OCI-LY7 (cell line): ENCODE measurements around the gene RRM2. TPM values are rescaled to one million over a fixed set of nuclear protein-coding genes. Genes with fewer than 3 reads are reported as not detected.

ENCODE experiments used
- BruUV-seq: library from RNA; stranded (reverse); fragments of 400-500 nt; replicated peaks from 2 replicates; lab custom pipeline; 2021; lab: Mats Ljungman, UMichigan
- CTCF ChIA-PET: fragments of 300-600 bp; sonication (Branson Sonifier 250); formaldehyde crosslinking; loops from one replicate; lab custom pipeline; 2022; ENCODE audit warnings: antibody characterized with exemption; ENCODE audit not compliant: unreplicated experiment; lab: Charles Lee
- POLR2A ChIA-PET: fragments of 300-600 bp; sonication (Branson Sonifier 250); formaldehyde crosslinking; loops from one replicate; lab custom pipeline; 2022; ENCODE audit warnings: antibody characterized with exemption; lab: Charles Lee
- DNase-seq: peaks from one replicate; pipeline ENCODE4 v3.0.0-alpha.2; 2015; ENCODE audit warnings: low spot score
- H2AFZ ChIP-seq: fragments of 200-600 bp; sonication (generic), shearing (Covaris generic); 2 replicates; pipeline ENCODE4 v1.6.1; 2014; ENCODE audit warnings: mild to moderate bottlenecking, antibody characterized with exemption, low read length, moderate library complexity
- H3K27ac ChIP-seq: fragments of 200-600 bp; sonication (generic); 2 replicates; pipeline ENCODE4 v1.5.1; 2014; ENCODE audit warnings: mixed run types, low read depth, mild to moderate bottlenecking, moderate library complexity, low read length, inconsistent platforms; ENCODE audit not compliant: poor library complexity, severe bottlenecking
- H3K36me3 ChIP-seq: fragments of 200-600 bp; sonication (generic); 2 replicates; pipeline ENCODE4 v1.6.1; 2014; ENCODE audit warnings: mild to moderate bottlenecking, antibody characterized with exemption, low read length, moderate library complexity, mixed read lengths; ENCODE audit not compliant: insufficient read depth
- H3K4me1 ChIP-seq: fragments of 200-600 bp; sonication (generic); 2 replicates; pipeline ENCODE4 v1.5.1; 2014; ENCODE audit warnings: mild to moderate bottlenecking, low read length; ENCODE audit not compliant: insufficient read depth, poor library complexity, severe bottlenecking
- H3K4me2 ChIP-seq: fragments of 200-600 bp; sonication (generic); 2 replicates; pipeline ENCODE4 v1.6.1; 2014; ENCODE audit warnings: mild to moderate bottlenecking, low read length
- H3K4me3 ChIP-seq: fragments of 200-600 bp; sonication (generic); 2 replicates; pipeline ENCODE4 v1.5.1; 2014; ENCODE audit warnings: mild to moderate bottlenecking, low read depth, low read length; ENCODE audit not compliant: poor library complexity, severe bottlenecking
- H3K79me2 ChIP-seq: fragments of 200-600 bp; sonication (generic); 2 replicates; pipeline ENCODE4 v1.6.1; 2016; ENCODE audit warnings: low read depth, mild to moderate bottlenecking, low read length, moderate library complexity, mixed read lengths; ENCODE audit not compliant: insufficient read depth
- H3K9me2 ChIP-seq: fragments of 200-600 bp; sonication (generic); 2 replicates; pipeline ENCODE4 v1.6.1; 2016; ENCODE audit warnings: mild to moderate bottlenecking, low read length, mixed read lengths; ENCODE audit not compliant: insufficient read depth
- H3K9me3 ChIP-seq: fragments of 200-600 bp; sonication (generic); 2 replicates; pipeline ENCODE4 v1.6.1; 2014; ENCODE audit warnings: mild to moderate bottlenecking, mixed run types, low read length, mixed read lengths
- H4K20me1 ChIP-seq: fragments of 200-600 bp; sonication (generic); 2 replicates; pipeline ENCODE4 v1.6.1; 2014; ENCODE audit warnings: mild to moderate bottlenecking, antibody characterized with exemption, low read length, moderate library complexity, mixed read lengths; ENCODE audit not compliant: insufficient read depth
- CTCF ChIP-seq: fragments of 200-600 bp; sonication (generic); conservative IDR thresholded peaks from 2 replicates; pipeline ENCODE4 v1.5.1; 2014; ENCODE audit warnings: mild to moderate bottlenecking, antibody characterized with exemption, low read length, moderate library complexity, mixed read lengths
- EZH2phosphoT487 ChIP-seq: fragments of 200-600 bp; sonication (generic); IDR thresholded peaks from 2 replicates; pipeline ENCODE4 v1.6.1; 2018; ENCODE audit warnings: low read depth, borderline replicate concordance, mild to moderate bottlenecking, mixed run types, antibody characterized with exemption, low read length, moderate library complexity, mixed read lengths
- intact Hi-C: fragments of 100-400 bp; cut with micrococcal nuclease; formaldehyde crosslinking; loops from one replicate; pipeline ENCODE4 v1.10.0; 2022; ENCODE audit not compliant: unreplicated experiment
- total RNA-seq, 2 experiments: library from RNA; depleted of rRNA in 1 of 2; stranded (reverse); fragments of >200 nt in 1 of 2; shearing (Covaris generic) in 1 of 2; gene quantifications; 2 replicates each; pipeline ENCODE4 v1.2.3, GENCODE V29; 2014 to 2022

The RRM2 gene
- total RNA-seq, 2 experiments from 2014 or later: 222 to 324 TPM

- no peaks in the 10 kb centered on the region for H3K9me2 ChIP-seq
- TF ChIP-seq EZH2phosphoT487 (no peak), CTCF (no peak)
- intact Hi-C loops: no loop called here
- no TSS peak for BruUV-seq
- no peaks in the 10 kb centered on the region for H3K9me3 ChIP-seq
- CTCF ChIA-PET: no interaction called here
- H3K27ac ChIP-seq: no peak overlapping the region
- no peaks in the 10 kb centered on the region for H3K79me2 ChIP-seq
- H2AFZ ChIP-seq: no peak overlapping the region
- no peaks in the 10 kb centered on the region for H3K36me3 ChIP-seq
- POLR2A ChIA-PET: interaction anchor here (0.7 to 0.8 kb wide), 3 partner anchors 9 to 210 kb away, joined by 3 read pairs; no protein-coding TSS in a partner anchor
- H3K4me3 ChIP-seq: no peak overlapping the region
- H3K4me1 ChIP-seq: peaks cover 26% of the 10 kb centered on the region
- DNase-seq: no peak
- H4K20me1 ChIP-seq: no peaks in the 10 kb centered on the region
- no peak overlapping the region for H3K4me2 ChIP-seq
These were observed 47.4 kb upstream of the RRM2 start for GRCh38 chr2:10075101-10075500.

GRCh38 chr2:10075571-10076209 lies 46.8 kb upstream of the RRM2 start:
- no peaks in the 10 kb centered on the region for H3K9me2 ChIP-seq
- intact Hi-C loops: no loop called here
- H2AFZ ChIP-seq: no peak overlapping the region
- H3K4me2 ChIP-seq: no peak overlapping the region
- ChIA-PET POLR2A (interaction anchor here (0.7 to 0.8 kb wide), 2 partner anchors 9 to 151 kb away, joined by 3 read pairs; no protein-coding TSS in a partner anchor), CTCF (no interaction called here)
- H3K36me3 ChIP-seq: no peaks in the 10 kb centered on the region
- no peaks in the 10 kb centered on the region for H4K20me1 ChIP-seq
- no peak overlapping the region for H3K4me3 ChIP-seq
- H3K4me1 ChIP-seq: peaks cover 31% of the 10 kb centered on the region
- no TSS peak for BruUV-seq
- no peaks in the 10 kb centered on the region for H3K9me3 ChIP-seq
- no peak overlapping the region for H3K27ac ChIP-seq
- no peaks in the 10 kb centered on the region for H3K79me2 ChIP-seq
- DNase-seq: no peak
- TF ChIP-seq EZH2phosphoT487 (no peak), CTCF (no peak)

DNA sequence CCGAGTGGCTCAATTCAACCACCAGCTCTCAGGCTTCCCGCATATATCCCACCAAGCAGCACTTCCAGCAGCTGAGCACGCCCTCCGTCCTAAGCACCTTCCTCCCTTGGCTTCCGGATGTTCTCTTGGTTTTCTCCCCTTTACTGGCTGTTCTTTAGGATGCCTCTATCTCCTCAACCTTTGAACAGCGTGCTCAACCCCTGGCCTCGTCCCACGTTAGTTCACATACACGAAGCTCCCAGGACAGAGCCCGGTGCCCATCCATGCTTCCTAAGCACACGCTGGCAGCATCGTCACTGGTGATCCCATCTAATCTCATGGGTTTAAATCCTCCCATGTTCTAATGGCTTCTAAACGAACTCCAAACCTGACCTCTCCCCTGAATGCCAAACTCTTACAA lies 46.0 kb upstream of the RRM2 start:
- Histone ChIP-seq H3K36me3 (no peaks in the 10 kb centered on the region), H3K4me1 (peaks cover 35% of the 10 kb centered on the region), H3K9me2 (no peaks in the 10 kb centered on the region), H2AFZ (no peak overlapping the region), H3K9me3 (no peaks in the 10 kb centered on the region), H3K4me3 (no peak overlapping the region), H3K79me2 (no peaks in the 10 kb centered on the region), H4K20me1 (no peaks in the 10 kb centered on the region), H3K4me2 (no peak overlapping the region), H3K27ac (no peak overlapping the region)
- CTCF ChIA-PET: no interaction called here
- no TSS peak for BruUV-seq
- TF ChIP-seq EZH2phosphoT487 (no peak), CTCF (no peak)
- POLR2A ChIA-PET: no interaction called here
- no peak for DNase-seq
- intact Hi-C loops: no loop called here
